Loucy (cell line): ENCODE results near the gene TMEM270.

Experiments
- H2AFZ ChIP-seq: fragments of 200-600 bp; sonication (generic); 2 replicates; pipeline ENCODE4 v1.6.0; 2016; ENCODE audit warnings: antibody characterized with exemption, mild to moderate bottlenecking, low read length, moderate library complexity
- H3F3A ChIP-seq: fragments of 200-600 bp; 2 replicates; pipeline ENCODE4 v1.6.0; 2016; ENCODE audit warnings: antibody characterized with exemption, low read depth, mild to moderate bottlenecking
- H3K27me3 ChIP-seq: fragments of 200-600 bp; sonication (generic); 2 replicates; pipeline ENCODE4 v1.6.1; 2014; ENCODE audit warnings: low read length, mild to moderate bottlenecking; ENCODE audit not compliant: insufficient read depth, poor library complexity, severe bottlenecking
- H3K36me3 ChIP-seq: fragments of 200-600 bp; sonication (generic); 2 replicates; pipeline ENCODE4 v1.6.1; 2016; ENCODE audit warnings: low read length; ENCODE audit not compliant: insufficient read depth
- H3K4me1 ChIP-seq: fragments of 200-600 bp; sonication (generic); 2 replicates; pipeline ENCODE4 v1.5.1; 2014; ENCODE audit warnings: low read length, mild to moderate bottlenecking; ENCODE audit not compliant: insufficient read depth, poor library complexity, severe bottlenecking
- H3K4me2 ChIP-seq: fragments of 200-600 bp; sonication (generic); 2 replicates; pipeline ENCODE4 v1.6.0; 2014; ENCODE audit warnings: antibody characterized with exemption, low read length, low read depth, mild to moderate bottlenecking; ENCODE audit not compliant: poor library complexity, severe bottlenecking
- H3K4me3 ChIP-seq: fragments of 200-600 bp; sonication (generic); 2 replicates; pipeline ENCODE4 v1.5.1; 2014; ENCODE audit warnings: low read length, mild to moderate bottlenecking, mixed read lengths; ENCODE audit not compliant: poor library complexity, severe bottlenecking
- H3K79me2 ChIP-seq: fragments of 200-600 bp; sonication (generic); 2 replicates; pipeline ENCODE4 v1.6.1; 2014; ENCODE audit warnings: low read length; ENCODE audit not compliant: insufficient read depth
- H3K9ac ChIP-seq: fragments of 200-600 bp; sonication (generic); 2 replicates; pipeline ENCODE4 v1.6.0; 2014; ENCODE audit warnings: mild to moderate bottlenecking, low read depth, low read length, moderate library complexity; ENCODE audit not compliant: poor library complexity, severe bottlenecking
- H3K9me2 ChIP-seq: fragments of 200-600 bp; sonication (generic); replicated peaks from 2 replicates; pipeline ENCODE4 v1.6.1; 2016; ENCODE audit warnings: low read depth, low read length, mixed read lengths
- H3K9me3 ChIP-seq: fragments of 200-600 bp; sonication (generic); 2 replicates; pipeline ENCODE4 v1.6.1; 2014; ENCODE audit warnings: mild to moderate bottlenecking, antibody characterized with exemption, low read length, low read depth; ENCODE audit not compliant: insufficient read depth
- H4K20me1 ChIP-seq: fragments of 200-600 bp; sonication (generic); 2 replicates; pipeline ENCODE4 v1.6.0; 2014; ENCODE audit warnings: antibody characterized with exemption, low read length, mild to moderate bottlenecking; ENCODE audit not compliant: insufficient read depth, poor library complexity, severe bottlenecking
- CTCF ChIP-seq: fragments of 200-600 bp; sonication (generic); conservative IDR thresholded peaks from 2 replicates; pipeline ENCODE4 v1.5.1; 2014; ENCODE audit warnings: mild to moderate bottlenecking, antibody characterized with exemption, low read length
- EZH2phosphoT487 ChIP-seq: fragments of 200-600 bp; IDR thresholded peaks from 2 replicates; pipeline ENCODE4 v1.6.1; 2018; ENCODE audit warnings: antibody characterized with exemption, mild to moderate bottlenecking, moderate library complexity, borderline replicate concordance

Gene TMEM270

DNA sequence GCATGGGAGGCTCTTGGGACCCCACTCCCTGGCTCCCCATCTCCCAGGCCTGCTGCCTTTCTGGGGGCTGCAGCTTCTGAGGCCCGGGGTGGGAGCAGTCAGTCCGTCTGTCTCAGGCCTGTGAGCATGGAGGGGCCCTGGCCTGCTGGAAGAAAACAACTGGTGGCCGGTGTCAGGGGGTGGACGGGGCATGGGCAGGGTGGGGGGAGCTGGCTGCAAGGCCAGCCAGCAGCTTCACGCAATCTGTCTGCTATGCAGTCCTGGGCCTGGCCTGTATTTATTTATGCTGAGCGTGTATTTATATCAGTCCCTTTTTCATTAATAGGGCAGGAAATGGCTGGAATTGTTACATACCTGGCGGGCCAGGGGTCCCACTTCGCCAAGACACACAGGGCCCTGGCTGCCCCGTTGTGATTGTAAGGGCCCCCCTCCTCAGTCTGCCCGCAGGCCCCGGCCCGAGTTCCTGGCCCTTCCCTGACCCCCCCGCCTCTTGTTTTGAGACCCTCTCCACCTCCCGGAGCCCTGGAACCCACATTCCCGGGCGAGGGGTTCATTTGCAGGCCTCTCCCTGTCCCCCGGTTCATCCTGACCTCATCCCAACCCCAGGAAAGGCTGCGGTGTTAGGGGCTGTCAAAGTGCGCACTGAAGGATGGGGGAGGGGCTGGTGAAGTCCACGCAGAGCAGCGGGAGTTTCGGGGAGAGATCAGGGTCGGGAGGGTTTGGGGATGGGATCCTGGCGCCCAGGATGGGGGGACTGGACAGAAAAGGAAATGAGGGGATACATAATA is 8.2 kb downstream of the TMEM270 start:
- H2AFZ ChIP-seq, result no peak overlapping the region
- H3K4me2 ChIP-seq, result no peak overlapping the region
- no peaks in the 10 kb centered on the region for H3K79me2 ChIP-seq
- H3K9me2 ChIP-seq, result no peaks in the 10 kb centered on the region
- no peak overlapping the region for H3K9ac ChIP-seq
- H4K20me1 ChIP-seq, result no peaks in the 10 kb centered on the region
- H3F3A ChIP-seq, result no peaks in the 10 kb centered on the region
- no peaks in the 10 kb centered on the region for H3K36me3 ChIP-seq
- H3K4me3 ChIP-seq, result no peak overlapping the region
- H3K27me3 ChIP-seq, result no peaks in the 10 kb centered on the region
- no peak for TF ChIP-seq EZH2phosphoT487
- TF ChIP-seq CTCF, result no peak
- no peaks in the 10 kb centered on the region for H3K4me1 ChIP-seq
- H3K9me3 ChIP-seq, result no peaks in the 10 kb centered on the region

DNA sequence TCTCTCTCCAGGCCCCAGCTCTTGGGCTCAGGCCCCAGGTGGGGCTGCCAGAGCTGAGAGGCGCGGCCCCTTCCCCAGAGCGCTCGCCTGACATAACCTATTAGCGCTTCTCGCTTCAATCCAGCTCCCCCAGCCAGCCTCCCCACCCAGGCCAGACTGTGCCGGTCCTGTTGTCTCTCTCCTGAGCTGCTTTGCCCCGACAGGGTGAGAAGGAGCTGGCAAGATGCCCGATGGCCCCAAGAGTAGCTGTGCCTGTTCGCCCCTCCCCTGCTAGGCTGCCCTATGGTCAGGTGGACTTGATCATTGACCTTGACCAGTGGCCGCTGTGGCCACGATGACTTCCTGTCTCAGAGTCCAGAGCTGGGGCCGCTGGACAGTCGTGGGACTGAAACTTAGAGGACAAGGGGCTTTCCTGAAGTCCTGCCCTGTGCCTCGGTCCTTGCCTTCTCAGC is 9.1 kb downstream of the TMEM270 start:
- Histone ChIP-seq H3K4me3 (no peak overlapping the region), H3K4me1 (no peaks in the 10 kb centered on the region), H3F3A (no peaks in the 10 kb centered on the region), H4K20me1 (no peaks in the 10 kb centered on the region), H3K9me2 (no peaks in the 10 kb centered on the region), H3K79me2 (no peaks in the 10 kb centered on the region), H3K9me3 (no peaks in the 10 kb centered on the region), H2AFZ (no peak overlapping the region), H3K36me3 (no peaks in the 10 kb centered on the region), H3K9ac (no peak overlapping the region), H3K4me2 (no peak overlapping the region), H3K27me3 (no peaks in the 10 kb centered on the region)
- TF ChIP-seq EZH2phosphoT487, result no peak
- no peak for TF ChIP-seq CTCF

DNA sequence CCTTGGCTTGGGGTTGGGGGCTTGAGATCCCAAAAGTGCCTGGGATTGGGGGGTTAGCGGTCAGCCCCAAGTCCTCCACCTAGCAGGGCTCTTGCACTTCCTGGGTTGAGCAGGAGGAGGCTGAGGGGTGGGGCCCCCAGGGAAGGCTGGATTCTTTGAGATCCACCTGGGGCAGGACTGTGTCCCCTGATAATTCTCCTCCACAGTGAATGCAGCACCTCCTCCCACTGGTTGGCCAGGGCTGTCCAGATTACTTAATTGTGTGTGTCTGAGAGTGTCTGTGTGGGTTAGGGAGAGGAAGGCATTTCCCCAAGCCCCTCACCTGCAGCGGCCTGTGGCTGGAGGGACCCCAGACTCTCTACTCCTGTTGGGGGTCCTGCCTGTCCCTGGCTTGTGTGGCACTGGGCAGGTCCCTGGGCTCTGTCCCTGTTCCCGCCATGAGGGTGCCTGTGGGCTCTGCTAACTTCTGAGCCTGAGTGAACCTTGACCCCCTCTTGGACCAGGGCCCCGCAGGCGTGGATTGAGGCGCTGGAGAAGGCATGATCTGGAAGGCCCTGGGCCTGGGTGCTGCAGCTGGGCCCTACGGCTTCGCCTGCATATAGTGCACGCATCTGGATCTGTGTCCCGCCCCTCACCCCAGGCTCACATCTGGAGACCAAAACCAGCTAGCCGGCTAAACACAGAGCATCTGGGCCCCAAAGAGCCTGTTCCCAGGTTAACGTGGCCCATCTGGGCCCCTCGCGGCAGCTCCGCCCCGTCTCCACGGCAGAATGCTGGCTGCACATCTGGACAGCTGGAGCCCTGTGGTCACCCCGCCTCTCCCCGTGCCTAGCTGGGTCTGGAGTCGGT is 10.4 kb downstream of the TMEM270 start:
- H3K4me2 ChIP-seq, result no peak overlapping the region

More for the DNA sequence above, 10.4 kb downstream of the TMEM270 start:
- Histone ChIP-seq H3K9me3 (no peaks in the 10 kb centered on the region), H2AFZ (no peak overlapping the region), H3K4me1 (no peaks in the 10 kb centered on the region), H3K36me3 (no peaks in the 10 kb centered on the region), H3K9ac (no peak overlapping the region), H3K79me2 (no peaks in the 10 kb centered on the region), H3K4me3 (no peak overlapping the region), H4K20me1 (no peaks in the 10 kb centered on the region), H3F3A (no peaks in the 10 kb centered on the region), H3K27me3 (no peaks in the 10 kb centered on the region), H3K9me2 (no peaks in the 10 kb centered on the region)
- TF ChIP-seq EZH2phosphoT487 (no peak), CTCF (no peak)
